HepG2 (cell line): ENCODE measurements around the gene TBC1D22A. TPM values are rescaled to one million over a fixed set of nuclear protein-coding genes. Genes with fewer than 3 reads are reported as not detected.

ENCODE experiments used
- ATAC-seq: fragments of 200-7000 bp; cut with Tn5 transposase; 3 replicates; pipeline ENCODE4 v1.9.1; 2020; ENCODE audit warnings: mild to moderate bottlenecking, moderate library complexity
- BruUV-seq: library from RNA; stranded (reverse); fragments of 400-500 nt; replicated peaks from 2 replicates; lab custom pipeline; 2021; lab: Mats Ljungman, UMichigan
- CTCF ChIA-PET: fragments of 300-600 bp; formaldehyde crosslinking; extraction: SDS; loops from one replicate; lab custom pipeline; 2021; ENCODE audit warnings: low total read pairs, inconsistent platforms, low intra/inter-chr PET ratio; lab: Yijun Ruan, JAX
- POLR2A ChIA-PET: fragments of 350-600 bp; sonication (Branson Sonifier 250); formaldehyde crosslinking; loops from one replicate; lab custom pipeline; 2020; ENCODE audit warnings: antibody characterized with exemption, inconsistent platforms; lab: Yijun Ruan, JAX
- DNase-seq: peaks from one replicate; pipeline ENCODE4 v3.0.0-alpha.2; 2015; ENCODE audit warnings: low spot score
- FAIRE-seq: peaks from 3 replicates; lab custom pipeline; 2011; peaks lifted over from hg19 to GRCh38; lab: Jason Lieb, UNC
- H2AFZ ChIP-seq: one replicate; pipeline ENCODE4 v1.6.1; 2011; ENCODE audit warnings: low read length, inconsistent platforms
- H3K27ac ChIP-seq: fragments of 300-600 bp; 3 replicates; pipeline ENCODE4 v1.8.0; 2011; ENCODE audit warnings: mixed run types, mild to moderate bottlenecking, mixed read lengths, low read length, inconsistent platforms; ENCODE audit not compliant: insufficient read depth; ENCODE audit errors: extremely low read length
- H3K27me3 ChIP-seq, 2 experiments: fragments of 200-600 bp in 1 of 2; 2 replicates in 1 of 2; 3 replicates in 1 of 2; pipeline versions ENCODE4 v1.6.0 to v1.8.0; 2011; ENCODE audit warnings: low read length in 2 of 2, mild to moderate bottlenecking in 2 of 2, moderate library complexity in 2 of 2, inconsistent platforms in 1 of 2; ENCODE audit not compliant: insufficient read depth in 2 of 2, control insufficient read depth in 1 of 2
- H3K36me3 ChIP-seq, 2 experiments: fragments of 200-600 bp in 1 of 2; replicated peaks in 1 of 2; 2 replicates in 1 of 2; 3 replicates in 1 of 2; pipeline versions ENCODE4 v1.5.1 to v1.8.0; 2011; ENCODE audit warnings: low read length in 2 of 2, inconsistent platforms in 1 of 2; ENCODE audit not compliant: insufficient read depth in 2 of 2, control insufficient read depth in 1 of 2
- H3K4me1 ChIP-seq: 2 replicates; pipeline ENCODE4 v1.5.1; 2012; ENCODE audit warnings: low read length, inconsistent platforms; ENCODE audit not compliant: insufficient read depth
- H3K4me2 ChIP-seq: 2 replicates; pipeline ENCODE4 v1.6.0; 2011; ENCODE audit warnings: low read depth, low read length, inconsistent platforms
- H3K4me3 ChIP-seq, 3 experiments: fragments of 200-600 bp in 1 of 3; sonication (generic), shearing (Covaris generic) in 1 of 3; replicated peaks in 1 of 3; 2 replicates each; pipeline ENCODE4 v1.5.1; 2011 to 2016; ENCODE audit warnings: low read length in 3 of 3, inconsistent platforms in 2 of 3, low read depth in 2 of 3, mild to moderate bottlenecking in 2 of 3, control low read depth in 1 of 3, mixed read lengths in 1 of 3; ENCODE audit not compliant: insufficient read depth in 1 of 3
- H3K79me2 ChIP-seq: one replicate; pipeline ENCODE4 v1.6.1; 2011; ENCODE audit warnings: low read length, inconsistent platforms; ENCODE audit not compliant: insufficient read depth
- H3K9ac ChIP-seq: 2 replicates; pipeline ENCODE4 v1.6.0; 2011; ENCODE audit warnings: mild to moderate bottlenecking, low read depth, low read length, inconsistent platforms; ENCODE audit not compliant: insufficient read depth
- H3K9me3 ChIP-seq: 2 replicates; pipeline ENCODE4 v1.5.1; 2012; ENCODE audit warnings: mild to moderate bottlenecking, low read length
- H4K20me1 ChIP-seq: 2 replicates; pipeline ENCODE4 v1.6.0; 2011; ENCODE audit warnings: inconsistent platforms, mild to moderate bottlenecking, low read length, moderate library complexity; ENCODE audit not compliant: insufficient read depth
- ATM ChIP-seq: fragments of 450-650 bp; IDR thresholded peaks from 2 replicates; pipeline ENCODE4 v1.7.1; 2017; ENCODE audit warnings: mild to moderate bottlenecking, borderline replicate concordance
- BATF2 ChIP-seq: sonication (generic); formaldehyde crosslinking; IDR thresholded peaks from 2 replicates; pipeline ENCODE4 v1.8.0; 2022; ENCODE audit warnings: mild to moderate bottlenecking, missing genetic modification reagents, moderate library complexity
- IKZF1 ChIP-seq: fragments of 450-650 bp; IDR thresholded peaks from 2 replicates; pipeline ENCODE4 v1.7.1; 2016
- KDM2A ChIP-seq: sonication (generic); formaldehyde crosslinking; IDR thresholded peaks from 2 replicates; pipeline ENCODE4 v1.4.0; 2020; ENCODE audit warnings: low read depth, missing genetic modification reagents, borderline replicate concordance
- LBX2 ChIP-seq: sonication (generic); formaldehyde crosslinking; IDR thresholded peaks from 2 replicates; pipeline ENCODE4 v1.5.0; 2020; ENCODE audit warnings: missing genetic modification reagents, mild to moderate bottlenecking, borderline replicate concordance
- MED8 ChIP-seq: sonication (generic); formaldehyde crosslinking; IDR thresholded peaks from 2 replicates; pipeline ENCODE4 v1.8.1; 2023; ENCODE audit warnings: mild to moderate bottlenecking, missing genetic modification reagents; ENCODE audit not compliant: insufficient replicate concordance
- NBN ChIP-seq: fragments of 450-650 bp; conservative IDR thresholded peaks from 2 replicates; pipeline ENCODE4 v1.6.1; 2017
- TRIM22 ChIP-seq: fragments of 450-650 bp; IDR thresholded peaks from 2 replicates; pipeline ENCODE4 v1.6.1; 2017
- ZBTB25 ChIP-seq: IDR thresholded peaks from 2 replicates; pipeline ENCODE4 v1.6.1; 2018; ENCODE audit warnings: missing genetic modification reagents
- ZNF335 ChIP-seq: sonication (generic); formaldehyde crosslinking; IDR thresholded peaks from 2 replicates; pipeline ENCODE4 v1.4.0; 2020; ENCODE audit warnings: missing genetic modification reagents
- WGBS: methylation state at CpG from one replicate; pipeline ENCODE4 v1.1.6; 2017; ENCODE audit warnings: low lambda C conversion rate; 5-methylcytosine and 5-hydroxymethylcytosine counted together
- in situ Hi-C: cut with HindIII; loops from 2 replicates; pipeline ENCODE4 v1.10.0; 2017; ENCODE audit warnings: low pct_unique_long_range_greater_than_20kb; ENCODE audit not compliant: extremely low pct_ligation_motif_present
- intact Hi-C: fragments of 100-400 bp; cut with micrococcal nuclease; formaldehyde crosslinking; loops from one replicate; pipeline ENCODE4 v1.10.0; 2022; ENCODE audit not compliant: unreplicated experiment
- polyA plus RNA-seq, 8 experiments: library from polyadenylated mRNA; depleted of rRNA in 3 of 8; stranded (reverse) in 7 of 8; unstranded in 1 of 8; fragments of >200 nt; fragmentation: Illumina TruSeq in 4 of 8; extraction: Trizol in 4 of 8; gene quantifications; 2 replicates each; pipeline versions ENCODE4 v1.2.1 to v1.2.3, GENCODE V29; 2011 to 2016; ENCODE audit warnings: low read depth in 4 of 8, missing spikeins in 1 of 8, mixed read lengths in 1 of 8; ENCODE audit not compliant: insufficient read depth in 1 of 8
- total RNA-seq, 5 experiments: library from RNA; depleted of rRNA; stranded (reverse); fragments of >200 nt; fragmentation: Illumina TruSeq; extraction: Trizol; gene quantifications; 2 replicates each; pipeline ENCODE4 v1.2.3, GENCODE V29; 2016; ENCODE audit warnings: low read depth in 1 of 5

The TBC1D22A gene
- total and polyA plus RNA-seq, 2 of the 13 experiments (the other 11 are each of a cell fraction or from before 2014, with no cell fraction given) = 17.3 to 18.0 TPM

- no peak for TF ChIP-seq LBX2
- TF ChIP-seq ZBTB25 = no peak
Measured at GRCh38 chr22:46890819-46891218, 128.4 kb downstream of the TBC1D22A start (continued).

GRCh38 chr22:46891382-46891951, 129.0 kb downstream of the TBC1D22A start:
- no peak overlapping the region for H3K9ac ChIP-seq
- BruUV-seq = no TSS peak
- no peaks in the 10 kb centered on the region; the same call in 1 of the 2 replicates for H4K20me1 ChIP-seq
- peaks cover 21% of the 10 kb centered on the region for H3K4me1 ChIP-seq
- intact Hi-C loops (no loop called here), in situ Hi-C loops (no loop called here)
- H3K4me3 ChIP-seq = no peak overlapping the region
- WGBS = 96% methylated on average over 5 of the region's 5 CpGs
- TF ChIP-seq KDM2A (CRISPR knock-in tag) (no peak), ZNF335 (CRISPR knock-in tag) (no peak), NBN (no peak), MED8 (CRISPR knock-in tag) (no peak), IKZF1 (no peak), TRIM22 (no peak), BATF2 (CRISPR knock-in tag) (no peak), ATM (no peak)
- H3K79me2 ChIP-seq = no peaks in the 10 kb centered on the region
- DNase-seq (no peak), FAIRE-seq (no peak), ATAC-seq (no peak)
- H2AFZ ChIP-seq = no peak overlapping the region
- peaks cover 7 to 53% of the 10 kb centered on the region in 2 experiments for H3K36me3 ChIP-seq
- no peaks in the 10 kb centered on the region for H3K9me3 ChIP-seq
- ChIA-PET POLR2A (no interaction called here), CTCF (no interaction called here)
- no peak overlapping the region for H3K4me2 ChIP-seq
- H3K27me3 ChIP-seq = no peaks in the 10 kb centered on the region
- H3K27ac ChIP-seq = no peak overlapping the region
